Astrocyte (in vitro differentiated cells and primary cell): ENCODE measurements around the gene KCNMA1.

Experiments used
- EZH2 ChIP-seq: IDR thresholded peaks from 2 replicates; pipeline ENCODE4 v1.6.1; 2012; ENCODE audit warnings: mild to moderate bottlenecking, low read length, inconsistent platforms; ENCODE audit not compliant: insufficient read depth
- TF ChIP-seq, protein P1 (sequence below): IDR thresholded peaks from 2 replicates; pipeline ENCODE4 v1.5.1; 2011; ENCODE audit warnings: low read depth, mild to moderate bottlenecking, inconsistent platforms, low read length, moderate library complexity; ENCODE audit not compliant: insufficient read depth

DNA sequence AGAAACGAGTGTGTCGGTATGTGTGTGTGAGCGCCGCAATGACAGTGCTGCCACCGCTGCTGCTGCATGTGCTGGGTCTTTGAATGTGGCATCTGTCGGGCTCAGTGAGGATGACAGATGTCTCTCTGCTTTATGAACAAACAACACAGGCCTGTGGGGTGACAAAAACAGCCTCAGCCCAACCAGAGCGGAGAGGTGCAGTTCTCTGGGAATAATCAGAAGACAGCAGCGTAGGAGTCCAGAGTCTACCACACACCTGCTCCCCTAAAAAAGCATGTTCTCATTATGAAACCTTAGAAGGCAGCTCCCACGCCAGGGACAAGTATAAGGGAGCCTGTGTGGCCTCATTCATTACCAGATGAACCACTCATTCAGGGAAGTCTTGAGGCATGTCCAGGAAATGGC, 278.3 kb downstream of the KCNMA1 start:
- TF ChIP-seq, protein P1, sequence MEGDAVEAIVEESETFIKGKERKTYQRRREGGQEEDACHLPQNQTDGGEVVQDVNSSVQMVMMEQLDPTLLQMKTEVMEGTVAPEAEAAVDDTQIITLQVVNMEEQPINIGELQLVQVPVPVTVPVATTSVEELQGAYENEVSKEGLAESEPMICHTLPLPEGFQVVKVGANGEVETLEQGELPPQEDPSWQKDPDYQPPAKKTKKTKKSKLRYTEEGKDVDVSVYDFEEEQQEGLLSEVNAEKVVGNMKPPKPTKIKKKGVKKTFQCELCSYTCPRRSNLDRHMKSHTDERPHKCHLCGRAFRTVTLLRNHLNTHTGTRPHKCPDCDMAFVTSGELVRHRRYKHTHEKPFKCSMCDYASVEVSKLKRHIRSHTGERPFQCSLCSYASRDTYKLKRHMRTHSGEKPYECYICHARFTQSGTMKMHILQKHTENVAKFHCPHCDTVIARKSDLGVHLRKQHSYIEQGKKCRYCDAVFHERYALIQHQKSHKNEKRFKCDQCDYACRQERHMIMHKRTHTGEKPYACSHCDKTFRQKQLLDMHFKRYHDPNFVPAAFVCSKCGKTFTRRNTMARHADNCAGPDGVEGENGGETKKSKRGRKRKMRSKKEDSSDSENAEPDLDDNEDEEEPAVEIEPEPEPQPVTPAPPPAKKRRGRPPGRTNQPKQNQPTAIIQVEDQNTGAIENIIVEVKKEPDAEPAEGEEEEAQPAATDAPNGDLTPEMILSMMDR: no peak
- no peak for TF ChIP-seq EZH2
